GM12878 (cell line): ENCODE results near the gene EDARADD. TPM values are rescaled to one million over a fixed set of nuclear protein-coding genes. Genes with fewer than 3 reads are reported as not detected.

ENCODE experiments used
- ATAC-seq: fragments of 200-7000 bp; cut with Tn5 transposase; 3 replicates; pipeline ENCODE4 v1.9.1; 2020; ENCODE audit warnings: mild to moderate bottlenecking, moderate library complexity
- BruUV-seq: library from RNA; stranded (reverse); fragments of 400-500 nt; replicated peaks from 2 replicates; lab custom pipeline; 2021; lab: Mats Ljungman, UMichigan
- CTCF ChIA-PET: fragments of 300-600 bp; sonication (Branson Sonifier 250); formaldehyde crosslinking; extraction: SDS; loops from one replicate; lab custom pipeline; 2021; ENCODE audit warnings: inconsistent platforms; lab: Yijun Ruan, JAX
- POLR2A ChIA-PET: fragments of 350-600 bp; formaldehyde crosslinking; extraction: SDS; loops from one replicate; lab custom pipeline; 2021; ENCODE audit warnings: inconsistent platforms; lab: Charles Lee
- RAD21 ChIA-PET: fragments of 300-600 bp; sonication (Branson Sonifier 250); formaldehyde crosslinking; loops from one replicate; lab custom pipeline; 2023; ENCODE audit warnings: antibody characterized with exemption; ENCODE audit not compliant: unreplicated experiment; lab: Charles Lee
- SMC1A ChIA-PET: fragments of 300-600 bp; sonication (Branson Sonifier 250); formaldehyde crosslinking; loops from one replicate; lab custom pipeline; 2023; ENCODE audit not compliant: unreplicated experiment, uncharacterized antibody; lab: Charles Lee
- DNase-seq: peaks from one replicate; pipeline ENCODE4 v3.0.0-alpha.2; 2011; ENCODE audit warnings: low read depth, low spot score
- FAIRE-seq: peaks from 3 replicates; lab custom pipeline; 2011; peaks lifted over from hg19 to GRCh38; lab: Jason Lieb, UNC
- H2AFZ ChIP-seq: 2 replicates; pipeline ENCODE4 v1.6.0; 2011; ENCODE audit warnings: low read depth, low read length, control low read depth; ENCODE audit not compliant: control insufficient read depth
- H3K27ac ChIP-seq: 2 replicates; pipeline ENCODE4 v1.5.1; 2011; ENCODE audit warnings: control low read depth; ENCODE audit not compliant: control insufficient read depth, insufficient read depth
- H3K27me3 ChIP-seq, 2 experiments: replicated peaks in 1 of 2; 2 replicates each; pipeline versions ENCODE4 v1.6.0 to v1.6.1; 2011; ENCODE audit warnings: low read length in 1 of 2; ENCODE audit not compliant: control insufficient read depth in 2 of 2, insufficient read depth in 2 of 2
- H3K36me3 ChIP-seq, 2 experiments: 2 replicates each; pipeline ENCODE4 v1.5.1; 2011; ENCODE audit warnings: low read length in 1 of 2; ENCODE audit not compliant: control insufficient read depth in 2 of 2, insufficient read depth in 2 of 2
- H3K4me1 ChIP-seq: 2 replicates; pipeline ENCODE4 v1.6.1; 2011; ENCODE audit warnings: mild to moderate bottlenecking, low read length, moderate library complexity, mixed read lengths; ENCODE audit not compliant: control insufficient read depth, insufficient read depth
- H3K4me2 ChIP-seq: 2 replicates; pipeline ENCODE4 v1.6.0; 2011; ENCODE audit warnings: control low read depth; ENCODE audit not compliant: control insufficient read depth, insufficient read depth
- H3K4me3 ChIP-seq: fragments of 200-600 bp; sonication (generic); 2 replicates; pipeline ENCODE4 v1.5.1; 2016
- H3K79me2 ChIP-seq: 2 replicates; pipeline ENCODE4 v1.6.0; 2011; ENCODE audit warnings: low read length; ENCODE audit not compliant: control insufficient read depth, insufficient read depth
- H3K9ac ChIP-seq: 2 replicates; pipeline ENCODE4 v1.8.0; 2011; ENCODE audit warnings: low read length, control low read depth, mixed read lengths; ENCODE audit not compliant: control insufficient read depth, insufficient read depth
- H3K9me3 ChIP-seq: replicated peaks from 3 replicates; pipeline ENCODE4 v1.5.1; 2011; ENCODE audit warnings: mild to moderate bottlenecking, low read length; ENCODE audit not compliant: control insufficient read depth, insufficient read depth
- H4K20me1 ChIP-seq: 2 replicates; pipeline ENCODE4 v1.6.0; 2011; ENCODE audit not compliant: control insufficient read depth, insufficient read depth
- ESRRA ChIP-seq: IDR thresholded peaks from 2 replicates; pipeline ENCODE4 v1.6.1; 2012; ENCODE audit warnings: mild to moderate bottlenecking, low read length, improper control_type of control experiment
- FOXM1 ChIP-seq: IDR thresholded peaks from 2 replicates; pipeline ENCODE4 v1.6.1; 2012; ENCODE audit warnings: low read depth, mild to moderate bottlenecking, inconsistent platforms, low read length, moderate library complexity
- HCFC1 ChIP-seq: fragments of 150-350 bp; IDR thresholded peaks from 2 replicates; pipeline ENCODE4 v1.6.1; 2014; ENCODE audit warnings: low read length
- HDAC6 ChIP-seq: fragments of 200-600 bp; sonication (generic); IDR thresholded peaks from one replicate; pipeline ENCODE4 v1.8.0; 2017; ENCODE audit warnings: antibody characterized with exemption; ENCODE audit not compliant: unreplicated experiment
- MTA3 ChIP-seq: IDR thresholded peaks from 2 replicates; pipeline ENCODE4 v1.6.1; 2012; ENCODE audit warnings: low read length, inconsistent platforms, borderline replicate concordance
- NBN ChIP-seq: fragments of 450-650 bp; IDR thresholded peaks from 2 replicates; pipeline ENCODE4 v1.6.1; 2016
- NR2C2 ChIP-seq: IDR thresholded peaks from 2 replicates; pipeline ENCODE4 v1.6.1; 2011; ENCODE audit warnings: borderline replicate concordance, low read depth; ENCODE audit not compliant: control insufficient read depth, insufficient read length
- NR2F1 ChIP-seq: fragments of 450-650 bp; conservative IDR thresholded peaks from 2 replicates; pipeline ENCODE4 v1.6.1; 2017; ENCODE audit warnings: mild to moderate bottlenecking
- PKNOX1 ChIP-seq: fragments of 450-650 bp; IDR thresholded peaks from 2 replicates; pipeline ENCODE4 v1.6.1; 2016; ENCODE audit warnings: mild to moderate bottlenecking
- PML ChIP-seq: IDR thresholded peaks from 2 replicates; pipeline ENCODE4 v1.6.1; 2012; ENCODE audit warnings: low read length, inconsistent platforms
- POU2F2 ChIP-seq: IDR thresholded peaks from 3 replicates; pipeline ENCODE4 v1.6.1; 2011; ENCODE audit warnings: low read depth, mild to moderate bottlenecking, low read length, borderline replicate concordance
- RCOR1 ChIP-seq: conservative IDR thresholded peaks from 2 replicates; pipeline ENCODE4 v1.6.1; 2012; ENCODE audit warnings: low read depth, low read length, improper control_type of control experiment
- SIX5 ChIP-seq: IDR thresholded peaks from 2 replicates; pipeline ENCODE4 v1.6.1; 2011; ENCODE audit warnings: mild to moderate bottlenecking, low read depth, low read length, moderate library complexity; ENCODE audit not compliant: severe bottlenecking
- WGBS: methylation state at CpG from one replicate; pipeline ENCODE4 v1.1.6; 2016; ENCODE audit warnings: low lambda C conversion rate; ENCODE audit not compliant: insufficient replicate concordance, insufficient coverage; ENCODE audit errors: missing lambda C conversion rate; 5-methylcytosine and 5-hydroxymethylcytosine counted together
- in situ Hi-C: fragments of 300-500 bp; cut with MboI; formaldehyde crosslinking; loops from 9 replicates; pipeline ENCODE4 v1.14.3; 2018; ENCODE audit warnings: mixed read lengths
- intact Hi-C: fragments of 100-400 bp; cut with micrococcal nuclease; formaldehyde crosslinking; loops from one replicate; pipeline ENCODE4 v1.14.2; 2022; ENCODE audit not compliant: unreplicated experiment
- polyA plus RNA-seq, 11 experiments: library from polyadenylated mRNA; depleted of rRNA in 4 of 11; unstranded in 6 of 11; stranded (reverse) in 5 of 11; fragments of >200 nt; fragmentation: Nextera tagmentation in 4 of 11; fragmentation: Illumina TruSeq in 1 of 11; extraction: Ambion mirVana in 4 of 11; extraction: Trizol in 1 of 11; gene quantifications; 1 replicate in 1 of 11; 2 replicates in 10 of 11; pipeline versions ENCODE4 v1.2.1 to v1.2.3, GENCODE V29; 2011 to 2016; ENCODE audit warnings: inconsistent platforms in 2 of 11, missing spikeins in 2 of 11, low read depth in 1 of 11
- total RNA-seq, 4 experiments: library from RNA; depleted of rRNA in 3 of 4; stranded (reverse); fragments of >200 nt in 3 of 4; fragmentation: Illumina TruSeq in 1 of 4; extraction: Trizol in 1 of 4; gene quantifications; 2 replicates each; pipeline versions ENCODE4 v1.2.1 to v1.2.3, GENCODE V29; 2013 to 2021
- TF ChIP-seq, protein P1 (sequence below), 3 experiments: IDR thresholded peaks in 2 of 3; conservative IDR thresholded peaks in 1 of 3; 2 replicates each; pipeline ENCODE4 v1.5.1; 2011; ENCODE audit warnings: low read depth in 3 of 3, low read length in 3 of 3, mild to moderate bottlenecking in 3 of 3, control low read depth in 2 of 3, moderate library complexity in 2 of 3, inconsistent platforms in 1 of 3, mixed read lengths in 1 of 3; ENCODE audit not compliant: control insufficient read depth in 2 of 3, insufficient read depth in 1 of 3; ENCODE audit errors: extremely low read depth in 1 of 3

EDARADD gene
- total and polyA plus RNA-seq, 10 of the 15 experiments (the other 5 are each of a cell fraction or from before 2014, with no cell fraction given): 0.58 to 6.1 (median 4.7) TPM

- in situ Hi-C loops (no loop called here), intact Hi-C loops (no loop called here)
- POLR2A ChIA-PET: no interaction called here
- H3K9me3 ChIP-seq: no peaks in the 10 kb centered on the region
- H3K4me2 ChIP-seq: no peak overlapping the region
- CTCF ChIA-PET: interaction anchor here (1.1 kb wide), 1 partner anchor 9 kb away, joined by 3 read pairs; no protein-coding TSS in a partner anchor
- H3K79me2 ChIP-seq: no peaks in the 10 kb centered on the region
- no peaks in the 10 kb centered on the region for H3K27me3 ChIP-seq
- TF ChIP-seq FOXM1 (no peak), PML (no peak), HCFC1 (no peak), NR2C2 (no peak), PKNOX1 (no peak), RCOR1 (no peak), HDAC6 (no peak), MTA3 (no peak), NBN (no peak), POU2F2 (no peak), SIX5 (no peak), ESRRA (no peak), NR2F1 (no peak)
- TF ChIP-seq, protein P1, sequence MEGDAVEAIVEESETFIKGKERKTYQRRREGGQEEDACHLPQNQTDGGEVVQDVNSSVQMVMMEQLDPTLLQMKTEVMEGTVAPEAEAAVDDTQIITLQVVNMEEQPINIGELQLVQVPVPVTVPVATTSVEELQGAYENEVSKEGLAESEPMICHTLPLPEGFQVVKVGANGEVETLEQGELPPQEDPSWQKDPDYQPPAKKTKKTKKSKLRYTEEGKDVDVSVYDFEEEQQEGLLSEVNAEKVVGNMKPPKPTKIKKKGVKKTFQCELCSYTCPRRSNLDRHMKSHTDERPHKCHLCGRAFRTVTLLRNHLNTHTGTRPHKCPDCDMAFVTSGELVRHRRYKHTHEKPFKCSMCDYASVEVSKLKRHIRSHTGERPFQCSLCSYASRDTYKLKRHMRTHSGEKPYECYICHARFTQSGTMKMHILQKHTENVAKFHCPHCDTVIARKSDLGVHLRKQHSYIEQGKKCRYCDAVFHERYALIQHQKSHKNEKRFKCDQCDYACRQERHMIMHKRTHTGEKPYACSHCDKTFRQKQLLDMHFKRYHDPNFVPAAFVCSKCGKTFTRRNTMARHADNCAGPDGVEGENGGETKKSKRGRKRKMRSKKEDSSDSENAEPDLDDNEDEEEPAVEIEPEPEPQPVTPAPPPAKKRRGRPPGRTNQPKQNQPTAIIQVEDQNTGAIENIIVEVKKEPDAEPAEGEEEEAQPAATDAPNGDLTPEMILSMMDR (IDR thresholded peaks at IDR 0.05 in 2 of 3, conservative IDR thresholded peaks at IDR 0.05 in 1 of 3; ENCODE audit: control insufficient read depth in 2 of 3, extremely low read depth in 1 of 3, insufficient read depth in 1 of 3, low read depth in 3 of 3, low read length in 3 of 3): no peak
- TF ChIP-seq, all 136 proteins: peak for 0
- 92% methylated on average over 3 of the region's 3 CpGs for WGBS
- no TSS peak for BruUV-seq
- Histone ChIP-seq H3K9ac (no peak overlapping the region), H2AFZ (no peak overlapping the region), H3K4me1 (peaks cover 7% of the 10 kb centered on the region), H3K4me3 (no peak overlapping the region), H3K36me3 (no peaks in the 10 kb centered on the region), H3K27ac (no peak overlapping the region), H4K20me1 (no peaks in the 10 kb centered on the region)
- no peak for DNase-seq
- FAIRE-seq: no peak
- no peak for ATAC-seq
- SMC1A ChIA-PET: interaction anchor here (1.0 kb wide), 1 partner anchor 10 kb away, joined by 3 read pairs; no protein-coding TSS in a partner anchor
- RAD21 ChIA-PET: no interaction called here
These were observed 23.2 kb downstream of the EDARADD start for GRCh38 chr1:236417336-236417735.
